ENCODE results near the gene KDELR1.
A peak's percentile ranks its signal among the peaks of the same experiment; 100 is the strongest.
"Not testable (repeated sequence)": the region's sequence is repeated elsewhere in the genome, so short reads cannot be mapped to it uniquely, and the experiment has no call there.

Gene KDELR1

GRCh38 chr19:48393559-48394330 is 2.4 kb upstream of the KDELR1 start, which contains the start of gene GRIN2D:
GRIN2D (plus strand) TSS chr19:48393668; CDS start chr19:48398393, 4,725 bp downstream.
- DNase-seq: no peak
- no peak for TF ChIP-seq POLR2A (IDR thresholded peaks at IDR 0.05; ENCODE audit: low read length)
- TF ChIP-seq GATA1 (IDR thresholded peaks at IDR 0.05; ENCODE audit: low read depth, low read length): no peak

- no peak for TF ChIP-seq GATA1 (IDR thresholded peaks at IDR 0.05; ENCODE audit: low read depth, low read length)
- TF ChIP-seq POLR2A (IDR thresholded peaks at IDR 0.05; ENCODE audit: low read length): no peak
- no peak for DNase-seq
Measured at GRCh38 chr19:48392860-48393558, 1.7 kb upstream of the KDELR1 start.

- DNase-seq: not testable (repeated sequence)
Measured at GRCh38 chr19:48392006-48392344, 624 bp upstream of the KDELR1 start.

- DNase-seq: peak; percentile 81 to 86
- TF ChIP-seq POLR2A (IDR thresholded peaks at IDR 0.05; ENCODE audit: low read length) (no peak), GATA1 (IDR thresholded peaks at IDR 0.05; ENCODE audit: low read depth, low read length) (no peak)
Measured at GRCh38 chr19:48390188-48391099, 907 bp downstream of the KDELR1 start.

GRCh38 chr19:48386981-48387380 is 4.4 kb downstream of the KDELR1 start:
- TF ChIP-seq GATA1 (IDR thresholded peaks at IDR 0.05; ENCODE audit: low read depth, low read length) (no peak), POLR2A (IDR thresholded peaks at IDR 0.05; ENCODE audit: low read length) (no peak)
- no peak for DNase-seq

- no peak for DNase-seq
- TF ChIP-seq POLR2A (IDR thresholded peaks at IDR 0.05; ENCODE audit: low read length): no peak
- no peak for TF ChIP-seq GATA1 (IDR thresholded peaks at IDR 0.05; ENCODE audit: low read depth, low read length)
Measured at GRCh38 chr19:48385461-48386087, 5.8 kb downstream of the KDELR1 start.

GRCh38 chr19:48382286-48382685 is 9.1 kb downstream of the KDELR1 start:
- no peak for TF ChIP-seq GATA1 (IDR thresholded peaks at IDR 0.05; ENCODE audit: low read depth, low read length)
- no peak for TF ChIP-seq POLR2A (IDR thresholded peaks at IDR 0.05; ENCODE audit: low read length)

GRCh38 chr19:48381178-48381950 is 10.0 kb downstream of the KDELR1 start:
- no peak for DNase-seq
- TF ChIP-seq POLR2A (IDR thresholded peaks at IDR 0.05; ENCODE audit: low read length) (no peak), GATA1 (IDR thresholded peaks at IDR 0.05; ENCODE audit: low read depth, low read length) (no peak)

More at GRCh38 chr19:48382286-48382685, 9.1 kb downstream of the KDELR1 start:
- DNase-seq: no peak

- TF ChIP-seq GATA1 (IDR thresholded peaks at IDR 0.05; ENCODE audit: low read depth, low read length) (no peak), POLR2A (IDR thresholded peaks at IDR 0.05; ENCODE audit: low read length) (no peak)
- DNase-seq: no peak
Measured at GRCh38 chr19:48379058-48379457, 12.3 kb downstream of the KDELR1 start.

- TF ChIP-seq GATA1 (IDR thresholded peaks at IDR 0.05; ENCODE audit: low read depth, low read length) (no peak), POLR2A (IDR thresholded peaks at IDR 0.05; ENCODE audit: low read length) (no peak)
- DNase-seq: no peak
Measured at GRCh38 chr19:48378194-48378570, 13.2 kb downstream of the KDELR1 start.

GRCh38 chr19:48373567-48373966 is 17.8 kb downstream of the KDELR1 start:
- DNase-seq: no peak
- TF ChIP-seq POLR2A (IDR thresholded peaks at IDR 0.05; ENCODE audit: low read length) (no peak), GATA1 (IDR thresholded peaks at IDR 0.05; ENCODE audit: low read depth, low read length) (no peak)

GRCh38 chr19:48372904-48373303 is 18.4 kb downstream of the KDELR1 start:
- no peak for DNase-seq

GRCh38 chr19:48371771-48372170 is 19.6 kb downstream of the KDELR1 start:
- DNase-seq: not testable (repeated sequence)

More at GRCh38 chr19:48372904-48373303, 18.4 kb downstream of the KDELR1 start:
- no peak for TF ChIP-seq GATA1 (IDR thresholded peaks at IDR 0.05; ENCODE audit: low read depth, low read length)
- no peak for TF ChIP-seq POLR2A (IDR thresholded peaks at IDR 0.05; ENCODE audit: low read length)

All from erythroblast (primary cell).